ENCODE data around the gene RNF212.

GRCh38 chr4:1033840-1034551 lies 79.4 kb downstream of the RNF212 start:
- TF ChIP-seq CTCF (conservative IDR thresholded peaks at IDR 0.05; ENCODE audit: low read length) (no peak), EZH2phosphoT487 (IDR thresholded peaks at IDR 0.05; ENCODE audit: borderline replicate concordance) (no peak)
